GM18519 (cell line): ENCODE measurements around the gene LRRFIP2.

Experiments
- ATAC-seq: cut with Tn5 transposase; IDR thresholded peaks from one replicate; pipeline ENCODE4 v1.9.1; 2021; ENCODE audit warnings: mild to moderate bottlenecking, moderate library complexity; ENCODE audit not compliant: unreplicated experiment, low FRiP score

LRRFIP2 gene

GRCh38 chr3:37189109-37189508, 14.7 kb upstream of the LRRFIP2 start:
- no peak for ATAC-seq

- no peak for ATAC-seq
Observed at GRCh38 chr3:37183976-37184375, 9.6 kb upstream of the LRRFIP2 start.

- ATAC-seq, result no peak
Observed at GRCh38 chr3:37183375-37183831, 9.0 kb upstream of the LRRFIP2 start.

GRCh38 chr3:37182816-37183215, 8.4 kb upstream of the LRRFIP2 start:
- no peak for ATAC-seq

- no peak for ATAC-seq
Observed at GRCh38 chr3:37181756-37182155, 7.4 kb upstream of the LRRFIP2 start.

- ATAC-seq, result no peak
Observed at GRCh38 chr3:37179144-37179967, 5.0 kb upstream of the LRRFIP2 start.

- ATAC-seq, result no peak
Observed at GRCh38 chr3:37173806-37174205, 576 bp downstream of the LRRFIP2 start.

GRCh38 chr3:37171144-37171543, 3.2 kb downstream of the LRRFIP2 start:
- ATAC-seq, result no peak

- no peak for ATAC-seq
Observed at GRCh38 chr3:37170513-37170912, 3.9 kb downstream of the LRRFIP2 start.

GRCh38 chr3:37170060-37170459, 4.3 kb downstream of the LRRFIP2 start:
- no peak for ATAC-seq

GRCh38 chr3:37168896-37169295, 5.5 kb downstream of the LRRFIP2 start:
- no peak for ATAC-seq

- no peak for ATAC-seq
Observed at GRCh38 chr3:37163262-37164015, 10.9 kb downstream of the LRRFIP2 start.

- no peak for ATAC-seq
Observed at GRCh38 chr3:37162501-37163245, 11.7 kb downstream of the LRRFIP2 start.

GRCh38 chr3:37161351-37161750, 13.0 kb downstream of the LRRFIP2 start:
- no peak for ATAC-seq

GRCh38 chr3:37155782-37156181, 18.6 kb downstream of the LRRFIP2 start:
- no peak for ATAC-seq

- no peak for ATAC-seq
Observed at GRCh38 chr3:37154668-37155314, 19.6 kb downstream of the LRRFIP2 start.

GRCh38 chr3:37150621-37151020, 23.8 kb downstream of the LRRFIP2 start:
- no peak for ATAC-seq

GRCh38 chr3:37149257-37149656, 25.1 kb downstream of the LRRFIP2 start:
- no peak for ATAC-seq

- ATAC-seq, result no peak
Observed at GRCh38 chr3:37148208-37148607, 26.2 kb downstream of the LRRFIP2 start.

- no peak for ATAC-seq
Observed at GRCh38 chr3:37147666-37148065, 26.7 kb downstream of the LRRFIP2 start.
